ENCODE results near the gene FALEC. TPM values are rescaled to one million over a fixed set of nuclear protein-coding genes. Genes with fewer than 3 reads are reported as not detected.

The FALEC gene
- total and polyA plus RNA-seq, 9 of the 15 experiments (the other 6 are each of a cell fraction or from before 2014, with no cell fraction given): 0.15 to 1.8 (median 0.53) TPM; not detected in 5

DNA sequence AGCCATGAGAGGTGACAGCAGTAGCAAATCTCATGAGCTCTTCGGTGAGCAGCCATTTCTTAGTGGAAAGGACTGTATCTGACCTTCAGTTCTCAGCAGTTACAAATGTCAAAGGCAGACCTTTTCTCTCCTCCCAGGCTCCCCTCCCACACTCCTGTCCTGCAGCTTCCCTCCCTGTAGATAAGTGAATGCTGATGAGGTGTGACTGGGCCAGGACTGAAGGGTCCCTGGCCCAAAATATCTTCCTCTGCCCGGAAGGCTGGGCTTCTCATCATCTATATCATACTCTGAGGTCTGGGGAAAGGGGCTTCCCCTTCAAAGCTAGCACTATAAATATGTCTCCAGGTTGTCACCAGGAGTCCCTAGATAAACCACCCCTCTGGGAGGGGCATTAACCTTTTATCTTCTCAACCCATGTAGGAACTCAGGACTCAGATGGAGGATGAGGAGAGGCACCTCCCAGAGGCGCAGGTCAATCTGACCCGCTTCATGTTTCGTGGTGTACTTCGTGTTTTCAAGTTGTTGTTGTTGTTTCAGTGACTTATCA is 30.0 kb downstream of the FALEC start (continued):
- TF ChIP-seq, protein P1, sequence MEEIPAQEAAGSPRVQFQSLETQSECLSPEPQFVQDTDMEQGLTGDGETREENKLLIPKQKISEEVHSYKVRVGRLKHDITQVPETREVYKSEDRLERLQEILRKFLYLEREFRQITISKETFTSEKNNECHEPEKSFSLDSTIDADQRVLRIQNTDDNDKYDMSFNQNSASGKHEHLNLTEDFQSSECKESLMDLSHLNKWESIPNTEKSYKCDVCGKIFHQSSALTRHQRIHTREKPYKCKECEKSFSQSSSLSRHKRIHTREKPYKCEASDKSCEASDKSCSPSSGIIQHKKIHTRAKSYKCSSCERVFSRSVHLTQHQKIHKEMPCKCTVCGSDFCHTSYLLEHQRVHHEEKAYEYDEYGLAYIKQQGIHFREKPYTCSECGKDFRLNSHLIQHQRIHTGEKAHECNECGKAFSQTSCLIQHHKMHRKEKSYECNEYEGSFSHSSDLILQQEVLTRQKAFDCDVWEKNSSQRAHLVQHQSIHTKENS (CRISPR knock-in tag; IDR thresholded peaks at IDR 0.05): no peak
- TF ChIP-seq ZNF12 (CRISPR knock-in tag; IDR thresholded peaks at IDR 0.05) (no peak), SAFB2 (IDR thresholded peaks at IDR 0.05; ENCODE audit: borderline replicate concordance, low read depth, low read length, severe bottlenecking) (no peak), HMGN3 (IDR thresholded peaks at IDR 0.05; ENCODE audit: borderline replicate concordance, extremely low read depth, insufficient read length, low read depth, low read length) (no peak), ZBTB1 (CRISPR knock-in tag; IDR thresholded peaks at IDR 0.05; ENCODE audit: borderline replicate concordance, low read depth) (no peak), ETV1 (tag; conservative IDR thresholded peaks at IDR 0.05; ENCODE audit: low read depth) (peak; percentile 76), MAFG (tag; conservative IDR thresholded peaks at IDR 0.05) (0 out of 2 replicates have a peak, but pooled peaks have one; percentile 33), KHSRP (IDR thresholded peaks at IDR 0.05) (peak; percentile 75; the same call in 1 of the 2 replicates), SMARCC2 (IDR thresholded peaks at IDR 0.05; ENCODE audit: low read depth) (peak; percentile 90), ZNF444 (CRISPR knock-in tag; IDR thresholded peaks at IDR 0.05) (no peak), ZKSCAN1 (IDR thresholded peaks at IDR 0.05; ENCODE audit: low read depth, low read length) (peak; percentile 78; the same call in 1 of the 2 replicates), RAD51 (IDR thresholded peaks at IDR 0.05; ENCODE audit: borderline replicate concordance, low read depth) (0 out of 2 replicates have a peak, but pooled peaks have one; percentile 33), POLR2G (IDR thresholded peaks at IDR 0.05; ENCODE audit: low read depth, low read length) (no peak), ZC3H4 (CRISPR knock-in tag; IDR thresholded peaks at IDR 0.05; ENCODE audit: borderline replicate concordance) (no peak), ZNF121 (CRISPR knock-in tag; conservative IDR thresholded peaks at IDR 0.05) (no peak), ZSCAN29 (IDR thresholded peaks at IDR 0.05) (no peak), ZNF717 (CRISPR knock-in tag; IDR thresholded peaks at IDR 0.05) (no peak)
- TF ChIP-seq, protein P2, sequence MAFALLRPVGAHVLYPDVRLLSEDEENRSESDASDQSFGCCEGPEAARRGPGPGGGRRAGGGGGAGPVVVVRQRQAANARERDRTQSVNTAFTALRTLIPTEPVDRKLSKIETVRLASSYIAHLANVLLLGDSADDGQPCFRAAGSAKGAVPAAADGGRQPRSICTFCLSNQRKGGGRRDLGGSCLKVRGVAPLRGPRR (CRISPR knock-in tag; IDR thresholded peaks at IDR 0.05): no peak
- TF ChIP-seq, protein P3, sequence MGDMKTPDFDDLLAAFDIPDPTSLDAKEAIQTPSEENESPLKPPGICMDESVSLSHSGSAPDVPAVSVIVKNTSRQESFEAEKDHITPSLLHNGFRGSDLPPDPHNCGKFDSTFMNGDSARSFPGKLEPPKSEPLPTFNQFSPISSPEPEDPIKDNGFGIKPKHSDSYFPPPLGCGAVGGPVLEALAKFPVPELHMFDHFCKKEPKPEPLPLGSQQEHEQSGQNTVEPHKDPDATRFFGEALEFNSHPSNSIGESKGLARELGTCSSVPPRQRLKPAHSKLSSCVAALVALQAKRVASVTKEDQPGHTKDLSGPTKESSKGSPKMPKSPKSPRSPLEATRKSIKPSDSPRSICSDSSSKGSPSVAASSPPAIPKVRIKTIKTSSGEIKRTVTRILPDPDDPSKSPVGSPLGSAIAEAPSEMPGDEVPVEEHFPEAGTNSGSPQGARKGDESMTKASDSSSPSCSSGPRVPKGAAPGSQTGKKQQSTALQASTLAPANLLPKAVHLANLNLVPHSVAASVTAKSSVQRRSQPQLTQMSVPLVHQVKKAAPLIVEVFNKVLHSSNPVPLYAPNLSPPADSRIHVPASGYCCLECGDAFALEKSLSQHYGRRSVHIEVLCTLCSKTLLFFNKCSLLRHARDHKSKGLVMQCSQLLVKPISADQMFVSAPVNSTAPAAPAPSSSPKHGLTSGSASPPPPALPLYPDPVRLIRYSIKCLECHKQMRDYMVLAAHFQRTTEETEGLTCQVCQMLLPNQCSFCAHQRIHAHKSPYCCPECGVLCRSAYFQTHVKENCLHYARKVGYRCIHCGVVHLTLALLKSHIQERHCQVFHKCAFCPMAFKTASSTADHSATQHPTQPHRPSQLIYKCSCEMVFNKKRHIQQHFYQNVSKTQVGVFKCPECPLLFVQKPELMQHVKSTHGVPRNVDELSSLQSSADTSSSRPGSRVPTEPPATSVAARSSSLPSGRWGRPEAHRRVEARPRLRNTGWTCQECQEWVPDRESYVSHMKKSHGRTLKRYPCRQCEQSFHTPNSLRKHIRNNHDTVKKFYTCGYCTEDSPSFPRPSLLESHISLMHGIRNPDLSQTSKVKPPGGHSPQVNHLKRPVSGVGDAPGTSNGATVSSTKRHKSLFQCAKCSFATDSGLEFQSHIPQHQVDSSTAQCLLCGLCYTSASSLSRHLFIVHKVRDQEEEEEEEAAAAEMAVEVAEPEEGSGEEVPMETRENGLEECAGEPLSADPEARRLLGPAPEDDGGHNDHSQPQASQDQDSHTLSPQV (IDR thresholded peaks at IDR 0.05): peak; percentile 59; the same call in 1 of the 2 replicates
- TF ChIP-seq, protein P4, sequence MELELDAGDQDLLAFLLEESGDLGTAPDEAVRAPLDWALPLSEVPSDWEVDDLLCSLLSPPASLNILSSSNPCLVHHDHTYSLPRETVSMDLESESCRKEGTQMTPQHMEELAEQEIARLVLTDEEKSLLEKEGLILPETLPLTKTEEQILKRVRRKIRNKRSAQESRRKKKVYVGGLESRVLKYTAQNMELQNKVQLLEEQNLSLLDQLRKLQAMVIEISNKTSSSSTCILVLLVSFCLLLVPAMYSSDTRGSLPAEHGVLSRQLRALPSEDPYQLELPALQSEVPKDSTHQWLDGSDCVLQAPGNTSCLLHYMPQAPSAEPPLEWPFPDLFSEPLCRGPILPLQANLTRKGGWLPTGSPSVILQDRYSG (tag; conservative IDR thresholded peaks at IDR 0.05; ENCODE audit: low read depth): 0 out of 2 replicates have a peak, but pooled peaks have one; percentile 41
- TF ChIP-seq, protein P5, sequence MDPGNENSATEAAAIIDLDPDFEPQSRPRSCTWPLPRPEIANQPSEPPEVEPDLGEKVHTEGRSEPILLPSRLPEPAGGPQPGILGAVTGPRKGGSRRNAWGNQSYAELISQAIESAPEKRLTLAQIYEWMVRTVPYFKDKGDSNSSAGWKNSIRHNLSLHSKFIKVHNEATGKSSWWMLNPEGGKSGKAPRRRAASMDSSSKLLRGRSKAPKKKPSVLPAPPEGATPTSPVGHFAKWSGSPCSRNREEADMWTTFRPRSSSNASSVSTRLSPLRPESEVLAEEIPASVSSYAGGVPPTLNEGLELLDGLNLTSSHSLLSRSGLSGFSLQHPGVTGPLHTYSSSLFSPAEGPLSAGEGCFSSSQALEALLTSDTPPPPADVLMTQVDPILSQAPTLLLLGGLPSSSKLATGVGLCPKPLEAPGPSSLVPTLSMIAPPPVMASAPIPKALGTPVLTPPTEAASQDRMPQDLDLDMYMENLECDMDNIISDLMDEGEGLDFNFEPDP (CRISPR knock-in tag; IDR thresholded peaks at IDR 0.05): no peak

Data from K562 (cell line).